MM.1S (cell line): ENCODE results near the gene AGBL4.

Source experiments
- DNase-seq: peaks from one replicate; pipeline ENCODE4 v3.0.0-alpha.2; 2015
- H2AFZ ChIP-seq: fragments of 300-600 bp; sonication (generic); 2 replicates; pipeline ENCODE4 v1.6.0; 2016; ENCODE audit warnings: antibody characterized with exemption, low read length
- H3F3A ChIP-seq: fragments of 300-600 bp; sonication (generic); 2 replicates; pipeline ENCODE4 v1.6.1; 2016; ENCODE audit warnings: mild to moderate bottlenecking, antibody characterized with exemption, low read length, moderate library complexity, mixed read lengths; ENCODE audit not compliant: insufficient read depth
- H3K27ac ChIP-seq: fragments of 300-600 bp; sonication (generic); 2 replicates; pipeline ENCODE4 v1.5.1; 2016; ENCODE audit warnings: mild to moderate bottlenecking, low read length
- H3K27me3 ChIP-seq: fragments of 300-600 bp; sonication (generic); replicated peaks from 2 replicates; pipeline ENCODE4 v1.6.0; 2016; ENCODE audit warnings: low read length; ENCODE audit not compliant: insufficient read depth
- H3K36me3 ChIP-seq: fragments of 300-600 bp; sonication (generic); replicated peaks from 2 replicates; pipeline ENCODE4 v1.6.1; 2016; ENCODE audit warnings: mild to moderate bottlenecking, low read length, mixed read lengths; ENCODE audit not compliant: insufficient read depth
- H3K4me1 ChIP-seq: fragments of 300-600 bp; sonication (generic); 2 replicates; pipeline ENCODE4 v1.6.1; 2016; ENCODE audit warnings: low read length, mixed read lengths
- H3K4me2 ChIP-seq: fragments of 300-600 bp; sonication (generic); 2 replicates; pipeline ENCODE4 v1.6.0; 2016; ENCODE audit warnings: low read depth, low read length
- H3K4me3 ChIP-seq: fragments of 300-600 bp; sonication (generic); 2 replicates; pipeline ENCODE4 v1.5.1; 2016; ENCODE audit warnings: low read length, mixed read lengths
- H3K79me2 ChIP-seq: fragments of 300-600 bp; sonication (generic); 2 replicates; pipeline ENCODE4 v1.6.1; 2016; ENCODE audit warnings: mixed run types, low read length, mixed read lengths
- H3K9ac ChIP-seq: fragments of 300-600 bp; sonication (generic); 2 replicates; pipeline ENCODE4 v1.6.1; 2016; ENCODE audit warnings: low read length, mixed read lengths
- H3K9me2 ChIP-seq: fragments of 300-600 bp; sonication (generic); replicated peaks from 2 replicates; pipeline ENCODE4 v1.6.1; 2016; ENCODE audit warnings: mild to moderate bottlenecking, low read length, mixed read lengths; ENCODE audit not compliant: insufficient read depth
- H3K9me3 ChIP-seq: fragments of 300-600 bp; sonication (generic); replicated peaks from 2 replicates; pipeline ENCODE4 v1.6.1; 2016; ENCODE audit warnings: mild to moderate bottlenecking, low read length, mixed read lengths; ENCODE audit not compliant: insufficient read depth
- H4K20me1 ChIP-seq: fragments of 300-600 bp; sonication (generic); 2 replicates; pipeline ENCODE4 v1.6.1; 2016; ENCODE audit warnings: mild to moderate bottlenecking, low read length, moderate library complexity, mixed read lengths; ENCODE audit not compliant: insufficient read depth
- EZH2 ChIP-seq: fragments of 300-600 bp; sonication (generic); optimal IDR thresholded peaks from 2 replicates; pipeline ENCODE3; 2017; ENCODE audit warnings: low read depth, mild to moderate bottlenecking, antibody characterized with exemption, low read length, mixed read lengths
- EZH2phosphoT487 ChIP-seq: fragments of 300-600 bp; sonication (generic); IDR thresholded peaks from 2 replicates; pipeline ENCODE4 v1.6.1; 2018; ENCODE audit warnings: antibody characterized with exemption, low read length
- TF ChIP-seq, protein P1 (sequence below): fragments of 300-600 bp; sonication (generic); IDR thresholded peaks from 2 replicates; pipeline ENCODE4 v1.5.1; 2016; ENCODE audit warnings: antibody characterized with exemption, low read length, mixed read lengths

Gene AGBL4

DNA sequence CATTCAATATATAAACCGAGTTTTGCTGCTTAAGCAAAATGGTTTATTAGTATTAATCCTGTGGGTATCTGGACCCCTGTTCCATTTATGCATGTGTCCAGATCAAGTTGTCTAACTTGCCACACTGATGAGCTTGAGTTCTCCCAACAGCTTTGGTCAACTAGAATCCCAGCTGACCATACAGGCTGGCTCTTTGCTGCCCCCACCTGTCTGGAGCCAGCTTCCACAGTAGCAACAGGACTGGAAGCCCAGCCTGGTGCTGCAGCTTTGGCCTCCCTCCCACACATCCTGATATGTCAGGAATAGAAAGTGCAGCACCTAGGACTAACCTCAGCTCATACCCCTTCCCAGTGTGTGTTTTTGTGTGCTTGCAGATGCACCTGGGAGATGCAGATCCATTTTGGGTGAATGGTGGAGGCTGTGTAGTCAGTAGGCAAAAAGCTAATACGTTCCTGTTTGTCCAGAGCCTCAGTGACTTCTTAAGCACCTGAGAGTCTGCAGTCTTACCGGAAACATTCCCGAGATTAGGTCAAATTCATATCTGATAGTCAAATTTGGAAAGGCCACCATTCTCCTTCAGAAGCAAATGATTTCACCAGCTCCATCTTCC, 1206.1 kb downstream of the AGBL4 start:
- no peaks in the 10 kb centered on the region for H3K36me3 ChIP-seq
- no peaks in the 10 kb centered on the region for H3K9me3 ChIP-seq
- H3F3A ChIP-seq, result no peaks in the 10 kb centered on the region
- no peaks in the 10 kb centered on the region for H3K79me2 ChIP-seq
- no peak overlapping the region for H2AFZ ChIP-seq
- no peaks in the 10 kb centered on the region for H3K4me1 ChIP-seq
- H3K9me2 ChIP-seq, result no peaks in the 10 kb centered on the region
- H3K27ac ChIP-seq, result no peak overlapping the region
- H3K9ac ChIP-seq, result no peak overlapping the region
- peak; percentile 55 for DNase-seq
- H4K20me1 ChIP-seq, result no peaks in the 10 kb centered on the region
- TF ChIP-seq, protein P1, sequence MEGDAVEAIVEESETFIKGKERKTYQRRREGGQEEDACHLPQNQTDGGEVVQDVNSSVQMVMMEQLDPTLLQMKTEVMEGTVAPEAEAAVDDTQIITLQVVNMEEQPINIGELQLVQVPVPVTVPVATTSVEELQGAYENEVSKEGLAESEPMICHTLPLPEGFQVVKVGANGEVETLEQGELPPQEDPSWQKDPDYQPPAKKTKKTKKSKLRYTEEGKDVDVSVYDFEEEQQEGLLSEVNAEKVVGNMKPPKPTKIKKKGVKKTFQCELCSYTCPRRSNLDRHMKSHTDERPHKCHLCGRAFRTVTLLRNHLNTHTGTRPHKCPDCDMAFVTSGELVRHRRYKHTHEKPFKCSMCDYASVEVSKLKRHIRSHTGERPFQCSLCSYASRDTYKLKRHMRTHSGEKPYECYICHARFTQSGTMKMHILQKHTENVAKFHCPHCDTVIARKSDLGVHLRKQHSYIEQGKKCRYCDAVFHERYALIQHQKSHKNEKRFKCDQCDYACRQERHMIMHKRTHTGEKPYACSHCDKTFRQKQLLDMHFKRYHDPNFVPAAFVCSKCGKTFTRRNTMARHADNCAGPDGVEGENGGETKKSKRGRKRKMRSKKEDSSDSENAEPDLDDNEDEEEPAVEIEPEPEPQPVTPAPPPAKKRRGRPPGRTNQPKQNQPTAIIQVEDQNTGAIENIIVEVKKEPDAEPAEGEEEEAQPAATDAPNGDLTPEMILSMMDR, result peak; percentile 86
- TF ChIP-seq EZH2phosphoT487, result no peak
- H3K4me2 ChIP-seq, result no peak overlapping the region
- no peak overlapping the region for H3K4me3 ChIP-seq
- H3K27me3 ChIP-seq, result no peaks in the 10 kb centered on the region

DNA sequence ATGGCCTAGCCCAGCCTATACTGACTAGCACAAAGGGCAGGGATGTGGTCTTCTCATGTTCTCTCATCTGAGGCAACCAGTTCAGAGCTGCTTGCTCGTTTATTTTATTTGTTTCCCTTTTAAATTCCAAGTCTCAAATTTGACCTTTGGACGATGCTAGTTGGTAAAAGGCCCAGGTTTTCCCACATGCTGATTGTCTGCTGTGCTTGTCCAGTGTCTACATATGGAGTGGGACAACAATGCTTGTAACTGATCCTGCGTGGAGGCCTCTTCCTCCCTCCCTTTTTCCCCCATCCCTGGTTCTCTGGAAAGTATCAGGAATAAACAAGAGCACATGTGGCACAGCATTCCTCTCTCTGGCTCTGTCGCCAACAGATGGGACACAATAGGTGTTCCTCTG, 1213.0 kb downstream of the AGBL4 start:
- Histone ChIP-seq H4K20me1 (no peaks in the 10 kb centered on the region), H3K9me2 (no peaks in the 10 kb centered on the region), H2AFZ (no peak overlapping the region), H3K4me1 (no peaks in the 10 kb centered on the region), H3K27ac (no peak overlapping the region), H3F3A (no peaks in the 10 kb centered on the region), H3K4me2 (no peak overlapping the region), H3K27me3 (no peaks in the 10 kb centered on the region), H3K9ac (no peak overlapping the region), H3K79me2 (no peaks in the 10 kb centered on the region), H3K9me3 (no peaks in the 10 kb centered on the region), H3K4me3 (no peak overlapping the region), H3K36me3 (no peaks in the 10 kb centered on the region)
- no peak for DNase-seq
- TF ChIP-seq EZH2, result no peak

DNA sequence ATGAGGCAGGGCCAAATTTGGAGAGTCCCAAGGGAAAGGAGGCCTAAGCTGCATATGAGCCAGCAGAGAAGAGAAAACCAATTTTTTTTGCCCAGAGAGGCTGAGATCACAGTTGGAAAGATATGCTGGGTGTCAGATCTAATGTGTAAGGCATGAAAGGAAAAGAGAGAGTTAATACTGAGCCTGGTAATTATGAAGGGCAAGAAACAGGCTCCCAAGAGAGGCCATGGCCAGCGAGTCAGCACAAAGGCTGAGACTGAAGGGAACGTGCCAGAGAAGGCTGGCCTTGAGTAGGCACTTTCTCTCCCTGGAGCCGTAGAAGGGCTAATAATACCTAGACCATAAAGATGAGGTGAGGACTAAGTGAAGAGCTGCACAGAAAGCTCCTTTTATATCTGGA, 1215.3 kb downstream of the AGBL4 start:
- no peaks in the 10 kb centered on the region for H3K9me2 ChIP-seq
- no peak overlapping the region for H2AFZ ChIP-seq
- H3K36me3 ChIP-seq, result no peaks in the 10 kb centered on the region
- no peaks in the 10 kb centered on the region for H3K4me1 ChIP-seq
- DNase-seq, result no peak
- no peak overlapping the region for H3K4me2 ChIP-seq
- no peak overlapping the region for H3K9ac ChIP-seq
- H3F3A ChIP-seq, result no peaks in the 10 kb centered on the region
- H3K27ac ChIP-seq, result no peak overlapping the region
- H3K79me2 ChIP-seq, result no peaks in the 10 kb centered on the region
- H3K4me3 ChIP-seq, result no peak overlapping the region
- no peaks in the 10 kb centered on the region for H3K9me3 ChIP-seq
- no peaks in the 10 kb centered on the region for H3K27me3 ChIP-seq
- no peaks in the 10 kb centered on the region for H4K20me1 ChIP-seq
- TF ChIP-seq EZH2phosphoT487, result no peak
- TF ChIP-seq, protein P1, result no peak

DNA sequence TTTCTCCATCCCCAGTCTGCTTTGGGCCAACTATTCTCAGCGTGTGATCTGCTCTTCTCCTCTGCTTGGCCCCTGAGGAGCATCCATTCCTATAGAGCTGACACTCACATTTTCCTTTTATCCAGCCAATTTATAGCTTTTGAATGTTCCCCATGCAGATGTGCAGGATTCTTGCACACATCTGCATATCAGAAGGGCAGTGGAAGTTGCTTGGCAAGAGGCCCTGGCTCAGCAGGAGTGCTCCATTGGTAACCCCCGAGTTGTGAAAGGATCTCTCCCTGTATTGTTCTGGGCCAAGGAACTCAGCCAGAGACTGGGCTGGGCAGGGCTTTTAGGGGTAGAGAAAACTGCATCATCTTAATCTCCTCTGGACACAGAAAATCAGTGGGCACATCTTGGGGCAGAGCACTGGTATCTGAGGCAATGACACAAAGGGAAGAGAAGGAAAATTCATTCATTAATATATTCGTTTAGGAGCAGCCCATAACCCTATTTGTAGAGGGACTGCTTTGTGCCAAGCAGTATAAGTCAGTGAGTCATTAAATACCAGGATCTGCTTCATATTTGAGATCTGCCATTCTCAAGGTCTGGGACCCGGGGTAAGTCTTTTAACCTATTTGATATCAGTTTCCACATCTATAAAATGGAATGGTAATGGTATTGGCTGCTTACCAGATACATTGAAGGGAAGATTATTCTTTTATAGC, 1216.0 kb downstream of the AGBL4 start:
- Histone ChIP-seq H3K4me3 (no peak overlapping the region), H3K4me2 (no peak overlapping the region), H3K79me2 (no peaks in the 10 kb centered on the region), H3K4me1 (no peaks in the 10 kb centered on the region), H3K36me3 (no peaks in the 10 kb centered on the region), H3F3A (no peaks in the 10 kb centered on the region), H3K27ac (no peak overlapping the region), H3K9me2 (no peaks in the 10 kb centered on the region), H4K20me1 (no peaks in the 10 kb centered on the region), H2AFZ (no peak overlapping the region), H3K9me3 (no peaks in the 10 kb centered on the region), H3K9ac (no peak overlapping the region), H3K27me3 (no peaks in the 10 kb centered on the region)
- TF ChIP-seq, protein P1, result no peak
- TF ChIP-seq EZH2, result no peak
- no peak for TF ChIP-seq EZH2phosphoT487
- no peak for DNase-seq
